SIG-M5 treated with dmso at 0.1 percent for 504 hours (cell line): ENCODE results near the gene PYGB.

Experiments
- DNase-seq: peaks from one replicate; lab custom pipeline; 2025; ENCODE audit not compliant: unreplicated experiment; lab: John Stamatoyannopoulos, UW

Gene PYGB

GRCh38 chr20:25247956-25248785 lies at the start of gene PYGB:
PYGB (plus strand) TSS chr20:25248085; CDS start chr20:25248179, 94 bp downstream.
- DNase-seq = peak; percentile 74

- no peak for DNase-seq
These were observed 49.1 kb upstream of the PYGB start for GRCh38 chr20:25198663-25199383.

GRCh38 chr20:25199473-25200260 lies 48.2 kb upstream of the PYGB start:
- no peak for DNase-seq

GRCh38 chr20:25203089-25203488 lies 44.8 kb upstream of the PYGB start:
- DNase-seq = no peak

GRCh38 chr20:25203871-25204320 lies 44.0 kb upstream of the PYGB start:
- DNase-seq = peak; percentile 68

GRCh38 chr20:25204550-25205276 lies 43.2 kb upstream of the PYGB start:
- DNase-seq = peak; percentile 81

GRCh38 chr20:25205277-25206062 lies 42.4 kb upstream of the PYGB start:
- no peak for DNase-seq

GRCh38 chr20:25206063-25206403 lies 41.9 kb upstream of the PYGB start:
- DNase-seq = no peak

GRCh38 chr20:25206548-25206947 lies 41.3 kb upstream of the PYGB start:
- DNase-seq = no peak

GRCh38 chr20:25207149-25207959 lies 40.5 kb upstream of the PYGB start:
- no peak for DNase-seq

- DNase-seq = no peak
These were observed 39.8 kb upstream of the PYGB start for GRCh38 chr20:25207960-25208534.

GRCh38 chr20:25209400-25209799 lies 38.5 kb upstream of the PYGB start:
- no peak for DNase-seq

- no peak for DNase-seq
These were observed 38.0 kb upstream of the PYGB start for GRCh38 chr20:25209911-25210310.

- DNase-seq = no peak
These were observed 36.6 kb upstream of the PYGB start for GRCh38 chr20:25211273-25211672.

GRCh38 chr20:25212242-25212641 lies 35.6 kb upstream of the PYGB start:
- DNase-seq = no peak

GRCh38 chr20:25213566-25214425 lies 34.1 kb upstream of the PYGB start:
- no peak for DNase-seq

GRCh38 chr20:25214426-25214790 lies 33.5 kb upstream of the PYGB start:
- no peak for DNase-seq

GRCh38 chr20:25214819-25215218 lies 33.1 kb upstream of the PYGB start:
- DNase-seq = no peak
